ENCODE results near the gene ZNF552.

DNA sequence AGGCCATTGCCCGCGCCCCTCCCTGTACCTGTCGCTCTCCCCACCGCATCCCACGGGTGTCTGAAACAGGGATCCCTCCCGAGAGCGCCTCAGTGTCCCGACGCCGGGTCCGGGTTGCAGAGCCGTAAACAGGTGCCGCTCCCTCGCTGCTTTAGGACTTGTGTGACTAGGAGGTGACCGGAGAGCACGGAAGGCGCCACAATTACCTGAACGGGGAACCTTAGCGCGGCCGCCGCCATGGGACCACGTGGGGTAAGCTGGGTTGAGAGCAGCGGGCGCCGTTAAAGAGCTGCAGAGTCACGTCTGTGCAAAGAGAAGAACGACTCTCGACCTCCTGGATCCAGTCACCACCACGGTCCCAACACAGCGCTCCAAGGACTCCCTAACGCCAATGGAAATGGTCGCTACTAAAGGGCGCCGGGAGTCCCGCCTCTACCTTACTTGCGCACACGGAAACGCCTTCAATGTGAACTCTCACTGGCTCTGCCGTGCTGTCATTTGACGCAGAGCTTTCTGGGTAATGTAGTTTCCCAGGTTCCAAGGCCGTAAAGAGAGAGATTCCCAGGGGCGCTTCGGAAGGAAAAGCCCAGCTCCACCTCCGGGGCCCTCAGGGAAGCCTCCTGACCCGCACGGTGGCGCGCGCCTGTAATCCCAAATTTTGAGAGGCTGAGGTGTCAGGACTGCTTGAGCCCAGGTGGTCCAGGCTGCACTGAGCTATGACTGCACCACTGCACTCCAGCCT lies at the start of gene ZNF552:
- TF ChIP-seq, protein P1, sequence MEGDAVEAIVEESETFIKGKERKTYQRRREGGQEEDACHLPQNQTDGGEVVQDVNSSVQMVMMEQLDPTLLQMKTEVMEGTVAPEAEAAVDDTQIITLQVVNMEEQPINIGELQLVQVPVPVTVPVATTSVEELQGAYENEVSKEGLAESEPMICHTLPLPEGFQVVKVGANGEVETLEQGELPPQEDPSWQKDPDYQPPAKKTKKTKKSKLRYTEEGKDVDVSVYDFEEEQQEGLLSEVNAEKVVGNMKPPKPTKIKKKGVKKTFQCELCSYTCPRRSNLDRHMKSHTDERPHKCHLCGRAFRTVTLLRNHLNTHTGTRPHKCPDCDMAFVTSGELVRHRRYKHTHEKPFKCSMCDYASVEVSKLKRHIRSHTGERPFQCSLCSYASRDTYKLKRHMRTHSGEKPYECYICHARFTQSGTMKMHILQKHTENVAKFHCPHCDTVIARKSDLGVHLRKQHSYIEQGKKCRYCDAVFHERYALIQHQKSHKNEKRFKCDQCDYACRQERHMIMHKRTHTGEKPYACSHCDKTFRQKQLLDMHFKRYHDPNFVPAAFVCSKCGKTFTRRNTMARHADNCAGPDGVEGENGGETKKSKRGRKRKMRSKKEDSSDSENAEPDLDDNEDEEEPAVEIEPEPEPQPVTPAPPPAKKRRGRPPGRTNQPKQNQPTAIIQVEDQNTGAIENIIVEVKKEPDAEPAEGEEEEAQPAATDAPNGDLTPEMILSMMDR (conservative IDR thresholded peaks at IDR 0.05 in 1 of 2, IDR thresholded peaks at IDR 0.05 in 1 of 2; ENCODE audit: extremely low read depth in 1 of 2, insufficient read depth in 1 of 2, low read depth in 1 of 2, low read length in 2 of 2), result no peak
- no peak for TF ChIP-seq EZH2 (IDR thresholded peaks at IDR 0.05; ENCODE audit: borderline replicate concordance, low read length)
